Thoracic aorta (tissue), 2 donors: Measurements from ENCODE around the gene CARD9. TPM values are rescaled to one million over a fixed set of nuclear protein-coding genes. Genes with fewer than 3 reads are reported as not detected.

Experiments used
- ATAC-seq: fragments of 150-250 bp; one replicate; pipeline ENCODE4 v1.8.0; 2017; ENCODE audit warnings: low read depth; ENCODE audit not compliant: insufficient number of reproducible peaks, low FRiP score
- DNase-seq: peaks from one replicate; pipeline ENCODE4 v3.0.0-alpha.2; 2020; ENCODE audit warnings: low spot score
- H3K27ac ChIP-seq, 2 donors: fragments of 200-600 bp; sonication (generic); 1 replicate in 1 of 2; 2 replicates in 1 of 2; pipeline ENCODE4 v1.5.1; 2016; ENCODE audit warnings: mild to moderate bottlenecking in 2 of 2, moderate library complexity in 2 of 2
- H3K27me3 ChIP-seq: fragments of 200-600 bp; sonication (generic); replicated peaks from 2 replicates; pipeline ENCODE4 v1.6.0; 2016; ENCODE audit warnings: mild to moderate bottlenecking; ENCODE audit not compliant: insufficient read depth
- H3K36me3 ChIP-seq: fragments of 200-600 bp; sonication (generic); one replicate; pipeline ENCODE4 v1.5.1; 2016
- H3K4me1 ChIP-seq, 2 donors: fragments of 200-600 bp; sonication (generic); 1 replicate in 1 of 2; 2 replicates in 1 of 2; pipeline versions ENCODE4 v1.5.1 to v1.6.0; 2016; ENCODE audit warnings: low read depth in 2 of 2, mild to moderate bottlenecking in 1 of 2; ENCODE audit not compliant: control insufficient read depth in 1 of 2
- H3K4me3 ChIP-seq: fragments of 200-600 bp; sonication (generic); 2 replicates; pipeline ENCODE4 v1.5.1; 2016; ENCODE audit warnings: mild to moderate bottlenecking
- H3K9me3 ChIP-seq: fragments of 200-600 bp; sonication (generic); 2 replicates; pipeline ENCODE4 v1.5.1; 2016
- total RNA-seq, 2 donors: library from RNA; depleted of rRNA; stranded (reverse); fragments of >200 nt; gene quantifications; one replicate each; pipeline versions ENCODE4 v1.1.0 to v1.2.3, GENCODE V29; 2016
- TF ChIP-seq, protein P1 (sequence below): fragments of 200-600 bp; sonication (generic); IDR thresholded peaks from one replicate; pipeline ENCODE4 v1.5.1; 2019; ENCODE audit warnings: antibody characterized with exemption

Gene CARD9
- total RNA-seq, 2 donors from 2014 or later: 1.4 to 6.6 TPM

- H3K9me3 ChIP-seq: no peaks in the 10 kb centered on the region
- H3K27me3 ChIP-seq: no peaks in the 10 kb centered on the region
- H3K4me3 ChIP-seq: peak overlapping the region; percentile 68
- H3K4me1 ChIP-seq: peaks cover 24 to 36% of the 10 kb centered on the region in 2 donors
- no peak for DNase-seq
- no peak for ATAC-seq
- H3K27ac ChIP-seq: peak overlapping the region; percentile 31 to 41
- TF ChIP-seq, protein P1, sequence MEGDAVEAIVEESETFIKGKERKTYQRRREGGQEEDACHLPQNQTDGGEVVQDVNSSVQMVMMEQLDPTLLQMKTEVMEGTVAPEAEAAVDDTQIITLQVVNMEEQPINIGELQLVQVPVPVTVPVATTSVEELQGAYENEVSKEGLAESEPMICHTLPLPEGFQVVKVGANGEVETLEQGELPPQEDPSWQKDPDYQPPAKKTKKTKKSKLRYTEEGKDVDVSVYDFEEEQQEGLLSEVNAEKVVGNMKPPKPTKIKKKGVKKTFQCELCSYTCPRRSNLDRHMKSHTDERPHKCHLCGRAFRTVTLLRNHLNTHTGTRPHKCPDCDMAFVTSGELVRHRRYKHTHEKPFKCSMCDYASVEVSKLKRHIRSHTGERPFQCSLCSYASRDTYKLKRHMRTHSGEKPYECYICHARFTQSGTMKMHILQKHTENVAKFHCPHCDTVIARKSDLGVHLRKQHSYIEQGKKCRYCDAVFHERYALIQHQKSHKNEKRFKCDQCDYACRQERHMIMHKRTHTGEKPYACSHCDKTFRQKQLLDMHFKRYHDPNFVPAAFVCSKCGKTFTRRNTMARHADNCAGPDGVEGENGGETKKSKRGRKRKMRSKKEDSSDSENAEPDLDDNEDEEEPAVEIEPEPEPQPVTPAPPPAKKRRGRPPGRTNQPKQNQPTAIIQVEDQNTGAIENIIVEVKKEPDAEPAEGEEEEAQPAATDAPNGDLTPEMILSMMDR: no peak
- no peaks in the 10 kb centered on the region for H3K36me3 ChIP-seq
Measured at GRCh38 chr9:136328011-136328621, 45.4 kb downstream of the CARD9 start.

- Histone ChIP-seq H3K4me3 (peak within 1 kb of the TSS; percentile 68), H3K4me1 (peaks cover 24 to 36% of the 10 kb centered on the region in 2 donors), H3K9me3 (no peaks in the 10 kb centered on the region), H3K27me3 (no peaks in the 10 kb centered on the region), H3K36me3 (no peaks in the 10 kb centered on the region), H3K27ac (peak within 1 kb of the TSS; percentile 67 to 73)
- peak; percentile 66 for ATAC-seq
- no peak for DNase-seq
- TF ChIP-seq, protein P1: no peak
Measured at GRCh38 chr9:136327304-136327974, 46.0 kb downstream of the CARD9 start, which contains the start of gene GPSM1. Gene GPSM1, plus strand, starts transcription at chr9:136327539. Its CDS starts 157 bp downstream, at chr9:136327696.

- H3K9me3 ChIP-seq: no peaks in the 10 kb centered on the region
- H3K4me1 ChIP-seq: peaks cover 24 to 36% of the 10 kb centered on the region in 2 donors
Measured at GRCh38 chr9:136326761-136327303, 46.6 kb downstream of the CARD9 start.

DNA sequence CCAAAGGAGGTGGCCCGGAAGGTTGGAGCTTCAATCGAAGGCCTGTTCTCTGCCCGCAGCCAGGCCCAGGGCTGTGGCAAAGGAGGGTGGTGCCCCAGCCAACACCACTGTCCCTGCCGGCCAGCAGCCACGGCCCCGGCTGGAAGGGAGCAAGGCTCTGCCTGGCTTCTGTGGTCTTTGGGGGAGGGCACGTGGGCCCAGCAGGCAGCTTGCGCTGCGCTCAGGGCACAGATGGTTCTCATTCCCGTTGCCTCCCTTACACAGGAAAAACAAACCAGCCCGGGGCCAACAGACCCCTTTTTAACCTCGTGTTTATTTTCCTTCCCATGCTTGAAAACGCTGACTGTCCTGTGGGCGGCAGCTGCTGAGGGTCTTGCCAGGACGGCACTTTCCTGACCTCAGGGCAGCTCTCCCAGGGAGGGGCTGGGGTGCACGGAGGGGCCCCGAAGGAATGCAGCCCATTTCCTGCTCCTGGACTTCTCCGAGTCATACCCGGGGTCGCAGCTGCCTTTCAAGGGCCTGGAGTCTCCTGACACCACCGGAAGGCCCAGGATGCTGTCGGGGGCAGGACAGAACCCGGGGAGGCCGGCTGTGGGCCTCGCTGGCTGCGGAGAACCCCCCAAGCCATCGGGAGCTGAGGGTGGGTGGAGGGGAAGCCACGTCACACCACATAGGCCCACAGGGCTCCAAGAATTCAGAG, 47.3 kb downstream of the CARD9 start:
- Histone ChIP-seq H3K27me3 (no peaks in the 10 kb centered on the region), H3K4me1 (peaks cover 24 to 36% of the 10 kb centered on the region in 2 donors), H3K36me3 (no peaks in the 10 kb centered on the region), H3K27ac (peak overlapping the region; percentile 67 to 73), H3K9me3 (no peaks in the 10 kb centered on the region), H3K4me3 (peak overlapping the region; percentile 68)
- no peak for DNase-seq
- TF ChIP-seq, protein P1: no peak
- no peak for ATAC-seq

More at GRCh38 chr9:136326761-136327303, 46.6 kb downstream of the CARD9 start:
- no peak for DNase-seq
- no peak for ATAC-seq
- peak overlapping the region; percentile 68 for H3K4me3 ChIP-seq
- no peaks in the 10 kb centered on the region for H3K36me3 ChIP-seq
- H3K27me3 ChIP-seq: no peaks in the 10 kb centered on the region
- peak overlapping the region; percentile 67 to 73 for H3K27ac ChIP-seq
- TF ChIP-seq, protein P1: no peak

DNA sequence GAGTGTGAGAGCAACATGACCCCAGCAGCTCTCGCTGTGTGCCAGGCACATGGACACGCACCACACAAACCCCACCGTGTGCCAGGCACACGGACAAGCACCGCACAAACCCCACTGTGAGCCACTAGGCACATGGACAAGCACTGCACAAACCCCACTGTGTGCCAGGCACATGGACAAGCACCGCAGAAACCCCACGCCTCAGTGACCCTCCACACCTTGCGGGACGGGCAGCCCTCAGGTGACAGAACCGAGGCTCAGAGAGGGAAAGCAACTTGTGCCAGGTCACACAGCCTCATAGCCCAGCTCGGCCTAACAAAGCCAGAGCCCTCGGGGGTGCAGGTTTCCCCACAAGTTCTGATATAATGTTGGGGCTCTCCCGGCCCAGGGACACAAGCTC, 48.1 kb downstream of the CARD9 start:
- ATAC-seq (no peak), DNase-seq (no peak)
- no peaks in the 10 kb centered on the region for H3K36me3 ChIP-seq
- H3K27ac ChIP-seq: peak overlapping the region in 1 of 2 donors; percentile 73
- H3K27me3 ChIP-seq: no peaks in the 10 kb centered on the region
- TF ChIP-seq, protein P1: no peak
- peaks cover 24 to 36% of the 10 kb centered on the region in 2 donors for H3K4me1 ChIP-seq
- H3K9me3 ChIP-seq: no peaks in the 10 kb centered on the region
- H3K4me3 ChIP-seq: no peak overlapping the region
